Left kidney (tissue), 1 donor: ENCODE measurements around the gene FOLR2. TPM values are rescaled to one million over a fixed set of nuclear protein-coding genes. Genes with fewer than 3 reads are reported as not detected.

ENCODE experiments used
- polyA plus RNA-seq: library from polyadenylated mRNA; unstranded; fragments of 120-200 nt; gene quantifications from one replicate; pipeline ENCODE4 v1.2.1, GENCODE V29; 2013; ENCODE audit not compliant: insufficient read length

FOLR2 gene
- polyA plus RNA-seq, 1 donor = 8.7 TPM

Other genes with a start within 250 kb of the FOLR2 start
- 16.8 TPM for gene IL18BP, start 217.9 kb upstream of the FOLR2 start, polyA plus RNA-seq
- 300 TPM for gene NUMA1, start 136.3 kb upstream of the FOLR2 start, polyA plus RNA-seq
- gene LRRC51, start 135.9 kb upstream of the FOLR2 start, polyA plus RNA-seq = 33.1 TPM
- 111 TPM for gene LAMTOR1, start 113.5 kb upstream of the FOLR2 start, polyA plus RNA-seq
- not detected for gene TOMT, start 110.9 kb upstream of the FOLR2 start, polyA plus RNA-seq
- gene ANAPC15, start 104.1 kb upstream of the FOLR2 start, polyA plus RNA-seq = 51.8 TPM
- gene FOLR3, start 81.1 kb upstream of the FOLR2 start, polyA plus RNA-seq = 1.1 TPM
- gene FOLR1, start 24.7 kb upstream of the FOLR2 start, polyA plus RNA-seq = 50.8 TPM
- gene INPPL1, start 8.0 kb downstream of the FOLR2 start, polyA plus RNA-seq = 178 TPM
- not detected for gene PHOX2A, start 27.4 kb downstream of the FOLR2 start, polyA plus RNA-seq
- gene CLPB, start 217.7 kb downstream of the FOLR2 start, polyA plus RNA-seq = 14.2 TPM